Stimulated activated CD8-positive, alpha-beta memory T cell treated with anti-CD3 and anti-CD28 coated beads, Interleukin-4, amount 100 ng/mL, for 1 hour (primary cell): ENCODE data around the gene SPAG17.

Experiments used
- DNase-seq, 2 donors: peaks; one replicate each; pipeline ENCODE4 v3.0.0-alpha.2; 2020; ENCODE audit warnings: low read depth in 2 of 2, low spot score in 1 of 2

The SPAG17 gene

DNA sequence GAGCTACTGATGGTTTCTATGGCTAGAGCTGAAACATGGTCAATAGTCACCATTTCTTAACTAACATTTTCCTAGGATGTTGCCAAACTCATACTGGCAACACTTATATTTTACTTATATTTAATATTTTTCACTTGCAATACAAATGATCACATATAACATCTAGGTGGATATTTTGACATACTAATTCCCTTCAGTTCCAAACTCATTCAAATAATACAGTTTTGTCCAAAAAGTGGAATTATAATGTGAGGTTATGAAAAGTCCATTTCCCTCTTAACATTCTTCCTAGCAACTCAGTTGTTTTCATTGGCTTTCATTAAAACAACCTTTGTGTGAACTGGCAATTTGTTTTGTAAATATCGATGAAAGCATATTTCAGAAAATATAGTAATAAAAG, 16.0 kb downstream of the SPAG17 start:
- no peak for DNase-seq

DNA sequence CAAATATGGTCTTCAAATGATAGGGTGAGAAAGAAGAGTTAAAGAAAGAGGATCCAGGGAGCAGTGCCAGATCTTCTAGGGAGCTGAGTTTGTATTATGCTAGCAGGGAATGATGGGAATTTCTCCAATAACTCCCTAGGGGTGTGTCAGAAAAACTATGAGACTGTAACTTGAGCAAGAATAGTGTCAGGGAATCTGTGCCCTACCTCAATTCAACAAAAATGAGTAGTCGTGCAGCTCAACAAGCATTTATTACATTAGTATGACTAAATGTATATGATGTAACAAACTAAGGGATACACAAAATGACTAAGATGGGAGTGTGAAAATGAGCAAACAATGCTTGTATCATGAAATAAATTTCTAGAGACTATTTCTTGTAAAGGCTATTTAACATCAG, 24.2 kb downstream of the SPAG17 start:
- no peak for DNase-seq

DNA sequence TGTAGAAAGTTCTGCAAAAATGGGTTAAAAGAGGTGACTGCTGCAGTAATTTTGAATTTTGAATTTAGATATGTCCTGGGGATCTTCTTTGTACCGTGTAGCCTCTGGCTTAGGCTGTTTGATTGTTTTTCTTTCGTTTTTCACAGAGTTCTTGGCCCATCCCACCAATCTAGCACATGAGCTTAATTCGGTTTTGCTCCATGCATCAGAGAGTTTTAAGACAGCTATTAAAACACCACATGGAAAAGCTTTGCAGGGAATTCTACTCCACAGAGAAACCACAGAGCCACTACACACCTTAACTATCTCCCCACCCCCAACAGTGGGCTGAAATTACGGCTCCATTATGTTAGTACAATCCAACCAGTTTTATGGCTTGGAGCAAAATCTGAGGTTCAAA, 25.5 kb downstream of the SPAG17 start:
- DNase-seq = no peak

DNA sequence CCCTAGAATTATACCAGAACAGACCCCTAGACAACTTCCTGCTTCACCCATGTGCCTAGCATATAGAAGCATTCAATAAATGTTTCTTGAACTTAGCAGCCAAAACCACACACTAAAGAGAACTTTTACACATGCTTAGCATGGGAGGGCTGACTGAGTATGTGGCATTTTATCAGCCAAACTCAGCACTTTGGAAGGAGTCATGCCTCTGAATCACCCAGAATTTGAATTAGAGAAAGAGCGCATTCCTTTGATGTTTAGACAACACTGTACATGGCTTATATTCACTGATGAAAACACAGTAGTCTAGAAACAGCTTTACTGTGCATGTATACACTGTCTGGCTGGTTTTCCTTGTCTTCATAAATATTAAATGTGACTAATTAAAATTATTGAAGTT, 26.1 kb downstream of the SPAG17 start:
- no peak for DNase-seq

DNA sequence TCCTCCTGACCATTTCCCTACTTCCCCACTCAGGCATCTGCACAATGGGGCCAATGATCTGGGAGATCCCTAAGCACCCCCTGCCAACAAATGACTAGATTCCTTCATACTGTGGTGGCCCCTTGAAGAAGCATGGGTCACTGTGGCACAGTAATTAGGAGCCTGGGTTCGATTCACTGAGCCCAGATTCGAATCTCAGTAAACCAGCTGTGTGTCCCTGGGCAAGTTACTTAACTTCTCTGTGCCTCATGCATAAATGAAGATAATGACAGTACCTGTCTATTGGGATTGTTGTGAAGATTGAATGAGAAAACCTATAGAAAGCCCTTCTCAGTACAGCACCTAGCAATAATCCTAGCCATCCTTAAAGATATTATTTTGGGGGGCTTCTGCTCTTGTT, 27.5 kb downstream of the SPAG17 start:
- no peak for DNase-seq

DNA sequence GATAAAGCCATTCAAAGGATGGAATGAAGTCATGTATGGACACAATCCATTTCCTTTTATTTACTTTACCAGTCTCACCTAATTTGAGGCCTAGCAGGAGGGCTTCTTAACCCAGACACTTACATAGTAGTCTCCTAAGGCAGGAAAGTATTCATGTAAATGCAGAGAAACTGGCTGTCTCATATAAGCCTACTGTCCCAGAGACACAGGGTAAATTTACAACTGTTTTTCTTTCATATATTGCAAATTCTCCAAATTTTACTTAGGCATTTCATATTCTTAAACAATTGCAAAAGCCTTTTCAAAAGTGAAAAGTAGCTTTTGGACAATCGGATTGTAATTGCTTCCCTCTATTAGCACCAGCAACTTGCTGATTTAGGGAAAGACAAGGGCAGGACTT, 29.9 kb downstream of the SPAG17 start:
- no peak for DNase-seq

DNA sequence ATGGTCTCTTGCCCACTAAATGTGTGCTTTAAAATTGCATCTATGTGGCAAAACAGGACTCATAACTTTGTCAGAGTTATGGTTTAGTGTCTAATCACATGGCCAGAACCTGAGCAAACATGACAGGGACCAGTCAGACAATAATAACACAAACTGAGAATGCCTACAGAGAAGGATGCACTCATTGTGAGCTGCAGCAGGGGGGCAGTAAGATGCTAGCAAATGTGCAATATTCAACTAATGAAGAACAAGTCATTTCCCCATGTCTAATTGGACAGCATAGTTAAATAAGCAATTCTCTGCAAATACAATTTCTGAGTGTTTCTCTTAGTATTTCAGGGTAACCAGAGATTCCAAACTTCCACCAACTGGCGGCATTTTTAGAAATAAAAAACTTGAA, 30.8 kb downstream of the SPAG17 start:
- DNase-seq = no peak

DNA sequence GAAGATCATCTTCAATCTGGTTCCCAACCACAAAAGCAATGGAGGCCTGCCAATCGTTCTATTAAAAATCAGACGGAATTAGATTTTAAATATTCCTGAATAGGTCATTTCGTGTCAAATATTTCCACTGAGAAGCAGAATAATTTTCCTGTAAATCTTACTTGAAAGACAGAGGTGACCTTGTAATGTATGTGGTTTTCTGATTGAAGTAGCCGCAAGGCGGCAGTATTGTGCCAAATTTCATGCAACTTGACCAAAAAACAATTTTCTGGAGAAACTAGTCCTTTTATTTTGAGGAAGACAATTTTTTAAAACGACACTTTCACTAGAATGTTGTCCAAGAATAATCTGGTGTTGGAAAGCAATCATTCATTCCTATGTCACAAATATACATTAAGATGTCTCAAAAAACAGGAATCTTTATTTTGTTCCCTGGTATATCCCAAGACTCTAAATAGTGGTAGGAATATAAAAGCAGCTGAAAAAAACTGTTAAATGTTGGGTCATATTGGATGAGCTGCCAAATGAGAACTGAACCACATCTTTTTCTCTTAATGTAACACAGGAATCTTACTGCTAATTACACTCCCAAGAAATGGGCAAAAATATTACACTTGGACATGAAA, 33.6 kb downstream of the SPAG17 start:
- DNase-seq = no peak

DNA sequence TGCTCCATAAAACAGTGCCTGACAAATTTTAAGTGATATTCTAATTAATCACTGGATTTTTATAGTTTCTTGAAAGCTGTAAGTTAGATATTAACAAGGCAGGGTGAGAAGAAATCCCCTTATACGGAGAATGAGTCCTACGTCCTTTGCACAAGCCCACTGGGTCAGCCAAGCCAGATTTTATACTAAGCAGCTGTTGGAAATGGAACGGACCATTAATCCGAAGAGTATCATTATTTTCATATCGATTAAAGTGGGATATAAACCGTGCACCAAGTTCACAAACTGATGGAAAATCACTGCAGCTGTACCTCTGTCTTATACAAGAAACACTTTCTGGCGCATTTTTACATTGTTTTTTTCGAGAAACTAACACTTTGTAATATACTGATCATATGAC, 35.2 kb downstream of the SPAG17 start:
- no peak for DNase-seq

DNA sequence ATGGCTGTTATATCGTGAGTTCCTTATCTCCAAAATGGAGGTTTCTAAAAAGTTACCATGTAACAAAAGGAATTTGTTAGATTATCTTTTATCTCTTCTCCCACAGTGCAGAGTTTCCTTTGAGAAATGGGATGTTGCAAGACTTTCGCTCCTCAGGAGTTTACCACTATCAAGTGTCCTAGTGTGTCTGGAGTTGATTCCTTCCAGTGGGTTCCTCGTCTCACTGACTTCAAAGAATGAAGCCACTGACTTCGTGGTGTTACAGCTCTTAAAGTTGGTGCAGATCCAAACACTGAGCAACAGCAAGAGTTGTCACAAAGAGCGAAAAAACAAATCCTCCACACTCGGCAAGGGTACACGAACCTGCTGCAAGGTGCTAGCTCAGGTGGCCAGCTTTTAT, 37.0 kb downstream of the SPAG17 start:
- no peak for DNase-seq

DNA sequence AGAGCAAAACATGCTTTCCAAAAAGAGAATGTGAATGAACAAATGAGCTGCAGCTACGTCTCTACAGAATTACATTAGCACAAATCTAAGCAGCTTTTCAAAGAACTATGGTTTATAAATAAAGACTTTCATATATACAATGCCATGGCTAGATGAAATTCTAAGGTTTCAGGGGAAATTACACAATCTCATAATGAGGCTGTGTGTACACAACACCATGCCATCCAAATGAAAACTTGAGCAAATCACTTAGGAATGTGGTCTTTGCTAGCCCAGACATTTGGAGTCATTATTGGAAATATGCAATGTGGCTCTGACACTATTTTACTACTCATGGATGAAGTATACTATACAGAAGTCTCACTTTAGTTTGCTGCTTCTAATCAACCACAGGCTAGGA, 37.5 kb downstream of the SPAG17 start:
- no peak for DNase-seq

DNA sequence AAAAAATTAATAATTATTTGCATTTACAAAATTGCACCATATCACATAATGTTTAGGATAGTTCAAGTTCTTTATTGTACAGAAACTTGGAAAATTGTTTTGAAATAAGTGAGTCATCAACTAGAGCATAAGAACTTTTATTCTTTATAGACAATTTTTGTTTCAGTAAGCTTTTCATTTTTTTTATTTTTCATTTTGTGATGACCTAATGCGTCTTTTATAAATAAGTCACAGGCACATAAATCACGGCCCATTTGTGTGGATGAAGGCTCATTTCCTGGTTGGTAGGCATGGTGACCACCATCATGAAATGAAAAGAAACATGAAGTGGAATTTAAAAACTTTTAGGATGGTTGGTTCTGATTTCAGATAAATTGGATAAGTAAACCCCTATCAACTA, 39.3 kb downstream of the SPAG17 start:
- no peak for DNase-seq

DNA sequence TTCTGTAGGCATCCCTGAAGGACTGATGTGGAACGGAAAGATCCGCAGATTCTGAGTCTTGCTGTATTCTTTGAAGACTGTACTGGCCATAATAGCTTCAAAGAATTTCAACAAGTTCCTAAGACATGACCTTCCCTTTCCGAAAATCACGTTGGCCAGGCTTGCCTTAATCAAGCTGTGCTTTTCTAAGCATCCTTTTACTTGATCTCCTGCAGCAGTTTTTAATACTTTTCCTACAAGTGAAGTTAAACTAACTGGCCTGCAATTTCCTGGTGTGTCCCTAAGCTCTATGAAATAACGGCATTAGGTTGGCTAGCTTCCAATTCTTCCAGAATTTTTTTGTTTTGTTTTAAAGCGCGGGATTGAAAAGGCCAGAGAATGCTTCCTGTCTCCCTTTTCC, 40.3 kb downstream of the SPAG17 start:
- DNase-seq = no peak

DNA sequence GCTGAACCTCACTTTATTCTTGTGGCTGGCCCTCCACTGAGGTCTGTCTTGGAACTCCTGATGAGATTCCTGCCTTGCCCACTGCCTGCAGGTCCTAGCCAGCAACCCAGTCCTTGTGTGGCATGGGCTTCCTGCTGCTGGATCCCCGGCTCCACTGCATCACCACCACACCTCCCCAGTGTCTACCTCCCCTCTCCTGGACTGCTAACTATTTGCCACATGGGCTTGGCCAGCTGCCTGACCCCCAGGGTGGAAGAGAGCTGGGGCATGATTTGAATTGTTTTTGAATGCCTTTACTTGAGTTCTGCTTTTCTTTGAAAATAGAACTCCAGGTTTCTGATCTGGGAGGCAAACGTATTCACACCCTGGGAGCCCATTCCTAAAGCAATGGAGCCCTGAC, 41.2 kb downstream of the SPAG17 start:
- DNase-seq = no peak

DNA sequence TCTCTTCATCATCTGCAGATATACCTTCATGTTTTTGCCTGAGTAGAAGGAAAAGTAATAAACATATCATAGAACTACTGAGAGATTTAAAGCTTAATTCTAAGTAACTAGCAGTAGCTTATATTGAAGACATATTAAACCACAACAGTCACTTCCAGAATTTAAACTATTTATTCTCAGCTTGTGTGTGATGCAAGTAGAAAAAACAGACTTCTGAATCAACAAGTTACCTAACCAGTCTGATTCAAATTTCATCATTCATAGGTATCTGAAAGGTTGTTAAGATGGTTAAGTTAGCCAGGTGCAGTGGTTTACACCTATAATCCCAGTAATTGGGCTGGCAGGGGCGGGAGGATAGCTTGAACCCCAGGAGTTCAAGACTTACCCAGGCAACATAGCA, 41.9 kb downstream of the SPAG17 start:
- no peak for DNase-seq

DNA sequence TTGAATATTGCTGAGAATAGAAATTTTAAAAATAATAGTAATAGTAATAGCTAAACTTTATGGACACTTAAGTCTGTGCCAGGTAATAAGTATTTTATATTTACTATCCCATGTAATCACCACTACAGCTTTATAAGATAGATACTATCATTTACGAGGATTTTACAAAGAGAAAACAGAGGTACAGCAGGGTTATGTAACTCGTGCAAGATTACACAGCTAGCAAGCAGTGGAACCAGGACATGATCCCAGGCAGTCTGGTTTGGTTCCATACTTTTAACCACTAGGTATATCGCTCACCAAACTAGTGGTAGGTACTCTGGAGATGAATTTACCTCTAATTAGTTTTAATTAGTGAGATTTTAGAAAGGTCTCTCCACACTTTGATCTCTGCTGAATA, 42.5 kb downstream of the SPAG17 start:
- DNase-seq = no peak

DNA sequence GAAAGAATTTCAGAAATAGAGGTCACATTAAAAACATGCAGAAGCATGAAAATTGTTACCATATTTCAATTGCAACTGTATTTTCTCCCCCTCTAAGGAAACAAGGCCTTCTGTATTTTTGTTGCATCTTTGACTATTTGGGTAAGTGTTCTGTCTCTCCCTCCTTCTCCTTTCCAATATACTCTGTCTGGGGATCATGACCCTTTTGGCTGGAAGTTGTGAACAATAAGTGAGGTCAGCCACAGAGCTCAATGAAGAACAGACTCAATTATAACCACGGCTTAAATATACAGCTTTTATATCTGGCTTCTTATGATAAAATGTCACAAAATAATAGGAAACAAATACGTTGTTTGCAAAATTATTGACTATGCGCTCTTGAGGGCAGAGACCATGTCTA, 47.1 kb downstream of the SPAG17 start:
- no peak for DNase-seq

DNA sequence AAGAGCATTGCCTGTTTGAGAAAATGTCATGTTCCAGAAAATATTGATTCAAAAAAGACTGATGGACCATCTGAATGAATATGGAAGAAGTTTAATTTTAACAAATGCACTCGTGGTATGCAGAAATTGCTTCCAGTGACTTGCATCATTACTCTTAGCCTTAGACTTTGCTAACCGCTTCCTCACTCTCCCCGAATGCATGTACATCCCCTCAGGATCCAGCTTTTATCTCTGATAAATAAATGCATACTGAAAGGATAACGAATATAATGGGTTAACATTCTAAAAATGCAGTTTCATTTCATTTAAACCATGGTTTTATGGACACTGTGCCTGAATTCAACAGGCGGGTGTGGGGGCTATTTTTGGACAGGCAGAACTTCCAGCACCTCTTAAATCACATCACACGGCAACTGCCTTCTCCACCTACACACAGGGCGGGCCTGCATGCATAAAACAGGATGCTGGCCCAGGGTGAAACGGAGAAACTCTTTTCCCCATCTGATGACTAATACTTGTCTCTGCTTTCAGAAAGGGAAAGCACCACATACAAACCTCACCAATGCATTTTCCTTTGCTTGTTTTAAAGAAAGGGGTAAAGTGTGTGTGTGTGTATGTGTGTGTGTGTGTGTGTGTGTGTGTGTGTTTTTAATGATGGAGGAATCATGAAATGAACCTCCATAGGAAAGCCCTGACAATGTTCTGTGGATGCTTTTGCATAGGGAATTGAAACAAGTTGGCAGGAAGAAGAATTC, 48.7 kb downstream of the SPAG17 start:
- DNase-seq = no peak

DNA sequence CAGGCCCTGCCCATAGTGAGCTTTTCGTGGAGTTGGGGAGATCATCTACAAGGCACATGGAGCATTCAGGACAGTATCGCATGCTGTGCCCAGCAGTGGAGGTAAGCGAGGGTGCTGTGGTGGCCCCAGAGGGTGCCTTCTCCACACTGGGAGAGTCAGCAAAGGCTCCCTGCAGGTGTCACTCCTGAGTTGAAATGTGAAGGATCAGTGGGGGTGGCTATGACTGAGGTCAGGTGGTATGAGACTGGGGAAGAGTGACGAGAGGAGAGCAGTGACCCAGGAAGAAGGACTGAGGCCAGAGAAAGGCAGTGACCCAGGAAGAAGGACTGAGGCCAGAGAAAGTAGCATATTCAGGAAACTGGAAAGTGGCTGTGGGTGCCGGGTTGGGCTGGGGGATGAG, 53.0 kb downstream of the SPAG17 start:
- no peak for DNase-seq

DNA sequence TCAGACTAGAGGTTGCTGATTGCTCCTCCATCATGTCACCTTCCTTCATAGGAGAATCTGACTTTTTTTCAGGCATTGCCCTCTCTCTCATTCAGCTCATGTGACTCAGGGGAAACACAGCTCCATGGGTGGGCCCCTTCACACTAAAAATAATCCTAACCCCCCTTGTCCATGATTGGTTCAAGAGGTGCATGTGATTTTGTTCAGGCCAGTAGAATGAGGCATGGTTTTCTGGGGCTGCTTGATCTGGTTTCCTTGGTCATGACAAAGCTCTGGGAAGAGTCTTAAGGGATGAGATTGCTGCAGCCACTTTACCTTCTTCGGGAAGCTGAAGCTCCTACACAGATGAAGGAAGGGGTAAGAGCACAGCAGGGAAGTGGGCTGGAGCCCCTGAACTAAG, 56.3 kb downstream of the SPAG17 start:
- no peak for DNase-seq

DNA sequence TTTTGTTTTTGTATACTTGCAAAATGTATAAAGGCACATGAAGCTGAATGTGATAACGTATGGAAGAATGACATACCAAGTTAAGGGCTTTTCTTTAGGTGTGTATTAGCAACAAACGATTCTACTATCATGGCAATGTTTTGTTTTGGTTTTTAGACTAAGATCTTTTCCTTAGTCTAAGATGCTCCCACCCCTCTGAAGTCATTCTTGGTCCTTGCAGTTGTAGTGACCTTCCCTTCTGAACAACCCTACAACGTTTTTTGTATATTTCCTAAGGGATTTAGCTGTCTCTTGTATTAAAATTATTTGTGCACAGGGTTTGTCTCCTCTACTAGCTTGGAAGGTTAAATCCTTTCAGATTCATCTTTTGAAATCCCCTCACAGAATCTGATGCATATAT, 61.0 kb downstream of the SPAG17 start:
- DNase-seq = no peak

DNA sequence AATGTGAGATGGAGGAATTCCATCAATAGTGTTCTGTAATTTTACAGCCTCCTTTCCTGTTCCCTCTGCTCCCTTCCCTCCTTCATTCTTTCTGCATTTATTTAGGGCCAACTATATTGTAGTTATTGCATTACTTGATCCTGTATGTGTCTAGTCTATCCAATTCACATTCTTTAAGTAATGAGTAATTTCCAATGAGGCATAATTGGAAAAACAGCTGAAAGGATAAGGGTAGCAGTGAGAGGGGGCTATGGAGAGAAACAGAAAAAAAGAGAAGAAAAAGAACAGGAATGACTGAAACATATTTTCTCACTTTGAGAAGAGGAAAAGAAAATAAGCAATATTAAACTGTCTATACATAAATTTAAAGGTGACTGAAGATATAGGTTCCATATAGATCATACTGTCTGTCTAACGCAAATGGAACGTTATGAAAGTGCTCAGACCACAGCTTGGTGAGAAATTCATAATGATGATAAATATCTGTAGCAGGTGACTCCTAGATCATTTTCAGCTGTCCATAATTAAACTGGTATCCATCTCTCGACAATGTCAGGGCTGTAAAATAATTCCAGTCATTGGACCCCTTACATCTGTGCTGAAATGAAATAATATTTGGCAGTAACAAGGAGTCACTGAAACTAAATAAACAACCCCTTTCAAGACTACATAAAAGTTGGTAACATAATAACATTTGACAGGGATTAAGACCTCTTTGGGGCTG, 61.8 kb downstream of the SPAG17 start:
- no peak for DNase-seq
